SK-N-MC (cell line): Measurements from ENCODE around the gene PAFAH1B1.
A peak's percentile ranks its signal among the peaks of the same experiment; 100 is the strongest.

ENCODE experiments used
- DNase-seq: peaks from one replicate; pipeline ENCODE4 v3.0.0-alpha.2; 2011; ENCODE audit warnings: low read depth, low spot score
- H3K27ac ChIP-seq: fragments of 200-600 bp; sonication (generic); 2 replicates; pipeline ENCODE4 v1.5.1; 2016; ENCODE audit warnings: mixed run types
- H3K36me3 ChIP-seq: fragments of 200-600 bp; sonication (generic); 2 replicates; pipeline ENCODE4 v1.6.1; 2017; ENCODE audit warnings: antibody characterized with exemption, low read length, mixed read lengths; ENCODE audit not compliant: insufficient read depth
- H3K4me3 ChIP-seq: fragments of 200-600 bp; sonication (generic); 2 replicates; pipeline ENCODE4 v1.5.1; 2016
- H3K9ac ChIP-seq: fragments of 200-600 bp; sonication (generic); 2 replicates; pipeline ENCODE4 v1.8.0; 2017; ENCODE audit warnings: mixed run types, mixed read lengths; ENCODE audit not compliant: insufficient read length
- H3K9me3 ChIP-seq: fragments of 200-600 bp; sonication (generic); 2 replicates; pipeline ENCODE4 v1.6.1; 2017; ENCODE audit warnings: low read depth, mild to moderate bottlenecking, antibody characterized with exemption, low read length, moderate library complexity, mixed read lengths
- EZH2 ChIP-seq: fragments of 200-600 bp; sonication (generic); IDR thresholded peaks from one replicate; pipeline ENCODE4 v1.6.1; 2017; ENCODE audit warnings: antibody characterized with exemption
- FOXP2 ChIP-seq: optimal IDR thresholded peaks from 2 replicates; pipeline ENCODE3; 2011; ENCODE audit warnings: mild to moderate bottlenecking, moderate library complexity; ENCODE audit not compliant: insufficient read depth; ENCODE audit errors: extremely low read length, control extremely low read depth
- POLR2AphosphoS5 ChIP-seq: IDR thresholded peaks from 2 replicates; pipeline ENCODE4 v1.6.1; 2012; ENCODE audit warnings: mild to moderate bottlenecking, low read depth, low read length, borderline replicate concordance

PAFAH1B1 gene

GRCh38 chr17:2582493-2582892 is 11.0 kb upstream of the PAFAH1B1 start:
- DNase-seq: no peak
- Histone ChIP-seq H3K27ac (no peak overlapping the region), H3K9ac (no peak overlapping the region), H3K9me3 (no peaks in the 10 kb centered on the region), H3K36me3 (no peaks in the 10 kb centered on the region), H3K4me3 (no peak overlapping the region)
- TF ChIP-seq EZH2: no peak
- no peak for TF ChIP-seq FOXP2
- TF ChIP-seq POLR2AphosphoS5: no peak

GRCh38 chr17:2591040-2591640 is 2.3 kb upstream of the PAFAH1B1 start:
- no peak for DNase-seq
- no peaks in the 10 kb centered on the region for H3K36me3 ChIP-seq
- no peak for TF ChIP-seq FOXP2
- no peak for TF ChIP-seq EZH2
- no peak for TF ChIP-seq POLR2AphosphoS5
- no peak overlapping the region for H3K27ac ChIP-seq
- H3K9ac ChIP-seq: no peak overlapping the region
- H3K4me3 ChIP-seq: no peak overlapping the region
- H3K9me3 ChIP-seq: no peaks in the 10 kb centered on the region

- Histone ChIP-seq H3K9ac (peak overlapping the region; percentile 98), H3K4me3 (peak overlapping the region; percentile 88), H3K27ac (peak overlapping the region; percentile 97), H3K9me3 (no peaks in the 10 kb centered on the region), H3K36me3 (peaks cover 5% of the 10 kb centered on the region; the same call in 1 of the 2 replicates)
- 0 out of 2 replicates have a peak, but pooled peaks have one; percentile 8 for TF ChIP-seq POLR2AphosphoS5
- no peak for TF ChIP-seq EZH2
- no peak for TF ChIP-seq FOXP2
- no peak for DNase-seq
Measured at GRCh38 chr17:2593821-2594721, 617 bp downstream of the PAFAH1B1 start.

- H3K9me3 ChIP-seq: no peaks in the 10 kb centered on the region
- peak overlapping the region; percentile 98 for H3K9ac ChIP-seq
- H3K27ac ChIP-seq: no peak overlapping the region
- H3K36me3 ChIP-seq: peaks cover 7% of the 10 kb centered on the region; the same call in 1 of the 2 replicates
- TF ChIP-seq POLR2AphosphoS5 (no peak), FOXP2 (no peak), EZH2 (no peak)
- H3K4me3 ChIP-seq: peak overlapping the region; percentile 88
- no peak for DNase-seq
Measured at GRCh38 chr17:2594722-2595599, 1.5 kb downstream of the PAFAH1B1 start.

GRCh38 chr17:2595716-2596115 is 2.3 kb downstream of the PAFAH1B1 start:
- Histone ChIP-seq H3K36me3 (peaks cover 7% of the 10 kb centered on the region; the same call in 1 of the 2 replicates), H3K9ac (peak overlapping the region; percentile 98), H3K4me3 (peak overlapping the region; percentile 88), H3K27ac (no peak overlapping the region), H3K9me3 (no peaks in the 10 kb centered on the region)
- DNase-seq: no peak
- TF ChIP-seq POLR2AphosphoS5 (no peak), EZH2 (no peak), FOXP2 (no peak)

- TF ChIP-seq POLR2AphosphoS5: no peak
- TF ChIP-seq FOXP2: no peak
- no peak for TF ChIP-seq EZH2
- no peak overlapping the region for H3K9ac ChIP-seq
- no peak overlapping the region for H3K4me3 ChIP-seq
- H3K9me3 ChIP-seq: no peaks in the 10 kb centered on the region
- no peak overlapping the region for H3K27ac ChIP-seq
- peaks cover 12% of the 10 kb centered on the region; the same call in 1 of the 2 replicates for H3K36me3 ChIP-seq
- no peak for DNase-seq
Measured at GRCh38 chr17:2598166-2598565, 4.7 kb downstream of the PAFAH1B1 start.

GRCh38 chr17:2602597-2603017 is 9.2 kb downstream of the PAFAH1B1 start:
- TF ChIP-seq FOXP2: no peak
- TF ChIP-seq POLR2AphosphoS5: no peak
- no peak for TF ChIP-seq EZH2
- peaks cover 22% of the 10 kb centered on the region; the same call in 1 of the 2 replicates for H3K36me3 ChIP-seq
- no peaks in the 10 kb centered on the region for H3K9me3 ChIP-seq
- H3K9ac ChIP-seq: no peak overlapping the region
- H3K4me3 ChIP-seq: no peak overlapping the region
- H3K27ac ChIP-seq: no peak overlapping the region
- no peak for DNase-seq

GRCh38 chr17:2608350-2608913 is 15.0 kb downstream of the PAFAH1B1 start:
- H3K36me3 ChIP-seq: peaks cover 10% of the 10 kb centered on the region; the same call in 1 of the 2 replicates
- no peak overlapping the region for H3K4me3 ChIP-seq
- TF ChIP-seq FOXP2 (no peak), POLR2AphosphoS5 (no peak), EZH2 (no peak)

More at GRCh38 chr17:2608350-2608913, 15.0 kb downstream of the PAFAH1B1 start:
- H3K9me3 ChIP-seq: no peaks in the 10 kb centered on the region
- DNase-seq: no peak
- H3K27ac ChIP-seq: no peak overlapping the region
- H3K9ac ChIP-seq: no peak overlapping the region
